Caco-2 (cell line): Measurements from ENCODE around the gene PPP2R5C. TPM values are rescaled to one million over a fixed set of nuclear protein-coding genes. Genes with fewer than 3 reads are reported as not detected.

Experiments
- BruUV-seq: library from RNA; stranded (reverse); fragments of 400-500 nt; replicated peaks from 2 replicates; lab custom pipeline; 2021; lab: Mats Ljungman, UMichigan
- CTCF ChIA-PET: fragments of 300-600 bp; sonication (Branson Sonifier 250); formaldehyde crosslinking; loops from one replicate; lab custom pipeline; 2022; ENCODE audit warnings: antibody characterized with exemption; lab: Charles Lee
- POLR2A ChIA-PET: fragments of 300-600 bp; sonication (Branson Sonifier 250); formaldehyde crosslinking; loops from one replicate; lab custom pipeline; 2022; ENCODE audit warnings: antibody characterized with exemption; lab: Charles Lee
- DNase-seq, 2 experiments: peaks; one replicate each; pipeline versions ENCODE4 v3.0.0 to v3.0.0-alpha.2; 2020 to 2022
- H3K27me3 ChIP-seq: replicated peaks from 2 replicates; pipeline ENCODE4 v1.6.0; 2011; ENCODE audit warnings: low read length; ENCODE audit not compliant: control insufficient read depth, insufficient read depth
- H3K36me3 ChIP-seq: 2 replicates; pipeline ENCODE4 v1.5.1; 2011; ENCODE audit warnings: low read length; ENCODE audit not compliant: control insufficient read depth, insufficient read depth
- H3K4me1 ChIP-seq: fragments of 250-450 bp; sonication (Bioruptor Pico); 2 replicates; pipeline ENCODE4 v1.5.1; 2020; ENCODE audit warnings: mild to moderate bottlenecking
- H3K4me3 ChIP-seq: 2 replicates; pipeline ENCODE4 v1.5.1; 2011; ENCODE audit warnings: low read depth, mild to moderate bottlenecking, control low read depth, low read length
- H3K9me3 ChIP-seq: fragments of 250-450 bp; sonication (Bioruptor Pico); 2 replicates; pipeline ENCODE4 v1.5.1; 2020; ENCODE audit warnings: mild to moderate bottlenecking, moderate library complexity
- H3K27ac Mint-ChIP-seq: one replicate; pipeline ENCODE4 v1.8.0; 2022; ENCODE audit warnings: mixed read lengths; ENCODE audit not compliant: unreplicated experiment
- H3K27me3 Mint-ChIP-seq: one replicate; pipeline ENCODE4 v1.8.0; 2022; ENCODE audit warnings: mixed read lengths; ENCODE audit not compliant: insufficient read depth, unreplicated experiment
- H3K36me3 Mint-ChIP-seq: one replicate; pipeline ENCODE4 v1.8.0; 2022; ENCODE audit warnings: mild to moderate bottlenecking, mixed read lengths; ENCODE audit not compliant: insufficient read depth, unreplicated experiment
- H3K4me1 Mint-ChIP-seq: one replicate; pipeline ENCODE4 v1.8.0; 2022; ENCODE audit warnings: low read depth, mixed read lengths; ENCODE audit not compliant: unreplicated experiment
- H3K4me3 Mint-ChIP-seq: one replicate; pipeline ENCODE4 v1.8.0; 2022; ENCODE audit warnings: mild to moderate bottlenecking, moderate library complexity, mixed read lengths; ENCODE audit not compliant: unreplicated experiment
- H3K9me3 Mint-ChIP-seq: one replicate; pipeline ENCODE4 v1.8.0; 2022; ENCODE audit warnings: mixed read lengths; ENCODE audit not compliant: unreplicated experiment
- intact Hi-C: fragments of 100-400 bp; cut with micrococcal nuclease; formaldehyde crosslinking; loops from one replicate; pipeline ENCODE4 v1.10.0; 2022; ENCODE audit not compliant: unreplicated experiment
- total RNA-seq: library from RNA; stranded (reverse); gene quantifications from 2 replicates; pipeline ENCODE4 v1.2.3, GENCODE V29; 2022
- TF ChIP-seq, protein P1 (sequence below), 2 experiments: fragments of 200-600 bp in 1 of 2; IDR thresholded peaks; 1 replicate in 1 of 2; 2 replicates in 1 of 2; pipeline versions ENCODE4 v1.5.1 to v1.8.0; 2011 to 2022; ENCODE audit warnings: antibody characterized with exemption in 1 of 2, control low read depth in 1 of 2, inconsistent platforms in 1 of 2, low read depth in 1 of 2, low read length in 1 of 2, mild to moderate bottlenecking in 1 of 2, moderate library complexity in 1 of 2; ENCODE audit not compliant: insufficient read depth in 1 of 2, severe bottlenecking in 1 of 2, unreplicated experiment in 1 of 2

Gene PPP2R5C
- total RNA-seq, 1 experiment from 2014 or later, result 97.5 TPM

DNA sequence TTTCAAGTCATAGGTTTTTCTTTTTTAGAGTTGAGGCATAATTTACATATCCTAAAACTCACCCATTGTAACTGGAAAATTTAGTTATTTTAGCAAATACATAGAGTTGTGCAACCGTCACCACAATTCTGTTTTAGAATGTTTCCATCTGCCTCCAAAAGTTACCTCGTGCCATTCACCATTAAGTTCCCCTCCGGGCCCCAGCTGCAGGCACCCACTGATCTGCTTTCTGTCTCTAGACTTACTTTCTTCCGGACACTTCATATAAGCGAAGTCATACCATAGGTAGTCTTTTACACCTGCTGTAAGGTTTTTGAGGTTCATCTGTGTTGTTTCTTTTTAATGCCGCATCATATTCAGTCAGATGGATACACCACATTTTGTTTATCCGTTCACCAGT lies 28.7 kb downstream of the PPP2R5C start:
- no peaks in the 10 kb centered on the region for H3K27me3 Mint-ChIP-seq
- Histone ChIP-seq H3K9me3 (no peaks in the 10 kb centered on the region), H3K4me1 (no peaks in the 10 kb centered on the region), H3K27me3 (no peaks in the 10 kb centered on the region), H3K4me3 (no peak overlapping the region), H3K36me3 (no peaks in the 10 kb centered on the region)
- no peaks in the 10 kb centered on the region for H3K36me3 Mint-ChIP-seq
- no peaks in the 10 kb centered on the region for H3K4me1 Mint-ChIP-seq
- no peak overlapping the region for H3K27ac Mint-ChIP-seq
- POLR2A ChIA-PET, result no interaction called here
- CTCF ChIA-PET, result no interaction called here
- no peak overlapping the region for H3K4me3 Mint-ChIP-seq
- no peaks in the 10 kb centered on the region for H3K9me3 Mint-ChIP-seq
- TF ChIP-seq, protein P1, sequence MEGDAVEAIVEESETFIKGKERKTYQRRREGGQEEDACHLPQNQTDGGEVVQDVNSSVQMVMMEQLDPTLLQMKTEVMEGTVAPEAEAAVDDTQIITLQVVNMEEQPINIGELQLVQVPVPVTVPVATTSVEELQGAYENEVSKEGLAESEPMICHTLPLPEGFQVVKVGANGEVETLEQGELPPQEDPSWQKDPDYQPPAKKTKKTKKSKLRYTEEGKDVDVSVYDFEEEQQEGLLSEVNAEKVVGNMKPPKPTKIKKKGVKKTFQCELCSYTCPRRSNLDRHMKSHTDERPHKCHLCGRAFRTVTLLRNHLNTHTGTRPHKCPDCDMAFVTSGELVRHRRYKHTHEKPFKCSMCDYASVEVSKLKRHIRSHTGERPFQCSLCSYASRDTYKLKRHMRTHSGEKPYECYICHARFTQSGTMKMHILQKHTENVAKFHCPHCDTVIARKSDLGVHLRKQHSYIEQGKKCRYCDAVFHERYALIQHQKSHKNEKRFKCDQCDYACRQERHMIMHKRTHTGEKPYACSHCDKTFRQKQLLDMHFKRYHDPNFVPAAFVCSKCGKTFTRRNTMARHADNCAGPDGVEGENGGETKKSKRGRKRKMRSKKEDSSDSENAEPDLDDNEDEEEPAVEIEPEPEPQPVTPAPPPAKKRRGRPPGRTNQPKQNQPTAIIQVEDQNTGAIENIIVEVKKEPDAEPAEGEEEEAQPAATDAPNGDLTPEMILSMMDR (IDR thresholded peaks at IDR 0.05; ENCODE audit: insufficient read depth in 1 of 2, low read depth in 1 of 2, low read length in 1 of 2, severe bottlenecking in 1 of 2, unreplicated experiment in 1 of 2), result no peak
- no peak for DNase-seq
- intact Hi-C loops, result no loop called here
- no TSS peak for BruUV-seq

DNA sequence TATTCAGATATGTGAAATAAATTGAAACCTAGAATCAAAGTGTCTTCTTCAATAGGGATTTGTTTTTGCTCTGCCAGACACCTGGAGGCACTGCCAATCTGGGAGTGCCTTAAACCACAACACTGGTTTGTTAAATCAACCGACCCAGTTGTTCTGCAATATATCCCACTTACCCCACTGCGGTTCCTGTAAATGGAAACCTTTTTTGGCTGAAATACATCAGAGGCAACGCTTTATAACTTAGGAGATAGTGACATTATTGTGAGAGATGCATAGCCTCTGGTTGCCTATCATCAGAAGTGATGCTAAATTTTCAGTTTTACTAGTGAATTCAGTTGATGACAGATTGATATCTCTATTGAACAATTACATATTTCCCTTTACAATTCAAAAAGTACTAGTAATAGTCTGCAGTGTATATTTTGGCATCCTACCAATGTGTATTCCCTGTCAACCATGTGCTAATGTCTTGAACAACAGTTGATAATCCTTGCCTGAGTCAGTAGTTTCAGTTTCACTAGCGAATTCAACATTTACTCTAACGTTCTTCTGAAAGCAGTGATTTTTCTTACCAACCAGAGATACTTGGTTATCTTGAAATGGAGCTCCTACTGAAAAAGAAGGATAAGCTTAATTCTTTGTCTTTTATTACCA lies 30.5 kb downstream of the PPP2R5C start:
- Mint-ChIP-seq H3K4me3 (no peak overlapping the region), H3K27me3 (no peaks in the 10 kb centered on the region), H3K27ac (no peak overlapping the region), H3K4me1 (no peaks in the 10 kb centered on the region), H3K9me3 (no peaks in the 10 kb centered on the region), H3K36me3 (no peaks in the 10 kb centered on the region)
- intact Hi-C loops, result no loop called here
- DNase-seq, result no peak
- H3K4me1 ChIP-seq, result no peaks in the 10 kb centered on the region
- no peaks in the 10 kb centered on the region for H3K9me3 ChIP-seq
- no peaks in the 10 kb centered on the region for H3K27me3 ChIP-seq
- no TSS peak for BruUV-seq
- H3K4me3 ChIP-seq, result no peak overlapping the region
- ChIA-PET CTCF (no interaction called here), POLR2A (no interaction called here)
- TF ChIP-seq, protein P1 (IDR thresholded peaks at IDR 0.05; ENCODE audit: insufficient read depth in 1 of 2, low read depth in 1 of 2, low read length in 1 of 2, severe bottlenecking in 1 of 2, unreplicated experiment in 1 of 2), result no peak
- no peaks in the 10 kb centered on the region for H3K36me3 ChIP-seq

DNA sequence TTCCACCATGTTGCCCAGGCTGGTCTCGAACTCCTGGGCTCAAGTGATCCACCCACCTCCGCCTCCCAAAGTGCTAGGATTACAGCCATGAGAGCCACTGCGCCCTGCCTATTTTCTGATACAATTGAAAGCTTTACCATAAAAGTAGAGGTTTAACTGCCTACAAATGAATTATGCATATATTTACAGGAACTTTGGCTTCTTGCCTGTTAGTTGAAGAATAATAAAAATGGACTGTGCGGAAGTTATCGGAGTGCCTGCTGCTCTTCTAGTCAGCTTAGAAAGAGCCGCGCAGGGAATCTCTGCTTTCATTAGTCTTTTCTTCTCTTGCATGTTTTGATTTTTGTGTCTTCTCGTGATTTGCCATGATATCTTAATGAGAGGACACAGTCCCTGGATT lies 34.5 kb downstream of the PPP2R5C start:
- Histone ChIP-seq H3K27me3 (no peaks in the 10 kb centered on the region), H3K4me1 (no peaks in the 10 kb centered on the region), H3K4me3 (no peak overlapping the region), H3K36me3 (no peaks in the 10 kb centered on the region), H3K9me3 (no peaks in the 10 kb centered on the region)
- H3K27ac Mint-ChIP-seq, result no peak overlapping the region
- no peak for DNase-seq
- CTCF ChIA-PET, result no interaction called here
- intact Hi-C loops, result no loop called here
- H3K27me3 Mint-ChIP-seq, result no peaks in the 10 kb centered on the region
- no peaks in the 10 kb centered on the region for H3K36me3 Mint-ChIP-seq
- no TSS peak for BruUV-seq
- TF ChIP-seq, protein P1 (IDR thresholded peaks at IDR 0.05; ENCODE audit: insufficient read depth in 1 of 2, low read depth in 1 of 2, low read length in 1 of 2, severe bottlenecking in 1 of 2, unreplicated experiment in 1 of 2), result no peak
- no peaks in the 10 kb centered on the region for H3K9me3 Mint-ChIP-seq
- no peak overlapping the region for H3K4me3 Mint-ChIP-seq
- POLR2A ChIA-PET, result no interaction called here
- H3K4me1 Mint-ChIP-seq, result no peaks in the 10 kb centered on the region
